Mucosa of descending colon (tissue), 3 donors: ENCODE data around the gene TBP. TPM values are rescaled to one million over a fixed set of nuclear protein-coding genes. Genes with fewer than 3 reads are reported as not detected.

Experiments
- ATAC-seq: fragments of 200-7000 bp; cut with Tn5 transposase; one replicate; pipeline ENCODE4 v1.9.1; 2020; ENCODE audit warnings: mild to moderate bottlenecking, moderate library complexity
- DNase-seq, 3 donors: peaks; one replicate each; pipeline ENCODE4 v3.0.0-alpha.2; 2020
- H3K36me3 ChIP-seq: fragments of 200-600 bp; one replicate; pipeline ENCODE4 v1.8.0; 2021; ENCODE audit warnings: low read depth, mild to moderate bottlenecking
- H3K4me1 ChIP-seq: fragments of 200-600 bp; one replicate; pipeline ENCODE4 v1.8.0; 2021; ENCODE audit warnings: low read depth, mild to moderate bottlenecking
- H3K4me3 ChIP-seq: fragments of 200-600 bp; one replicate; pipeline ENCODE4 v1.8.0; 2021; ENCODE audit warnings: mild to moderate bottlenecking
- H3K9me3 ChIP-seq: fragments of 200-600 bp; one replicate; pipeline ENCODE4 v1.8.0; 2021; ENCODE audit warnings: mild to moderate bottlenecking
- CTCF ChIP-seq: fragments of 200-600 bp; IDR thresholded peaks from one replicate; pipeline ENCODE4 v1.8.0; 2022; ENCODE audit warnings: antibody characterized with exemption, mild to moderate bottlenecking
- intact Hi-C, 2 donors: fragments of 100-400 bp; cut with DNase I in 1 of 2; cut with micrococcal nuclease in 1 of 2; formaldehyde crosslinking; loops; one replicate each; pipeline versions ENCODE4 v1.11.0 to v1.11.1; 2022; cut with DNase I, micrococcal nuclease
- total RNA-seq, 3 donors: library from RNA; stranded (reverse); fragmentation: NEBNext Ultra II Directional in 2 of 3; extraction: Animal tissue kit (Norgen Biotek cat#: 25700) in 2 of 3; gene quantifications; one replicate each; pipeline versions ENCODE4 v1.2.1 to v1.2.4, GENCODE V29; 2021 to 2023
- donor health status: DM: no; HTN: no; CAD: no; lungs with moderate emphysema.
- donor health status: DM: no; HTN: no; CAD: no.
- donor health status: DM: no; HTN: yes; CAD: no.

Gene TBP
- total RNA-seq, 3 donors from 2014 or later, result 12.9 to 15.1 (median 13.4) TPM

- intact Hi-C loops, result no loop called here
- TF ChIP-seq CTCF, result no peak
- DNase-seq (no peak), ATAC-seq (no peak)
- no peaks in the 10 kb centered on the region for H3K9me3 ChIP-seq
- H3K4me1 ChIP-seq, result no peaks in the 10 kb centered on the region
- H3K36me3 ChIP-seq, result no peaks in the 10 kb centered on the region
- no peak overlapping the region for H3K4me3 ChIP-seq
These were observed 44.5 kb upstream of the TBP start for GRCh38 chr6:170509723-170510018.

- no peaks in the 10 kb centered on the region for H3K9me3 ChIP-seq
- DNase-seq (no peak), ATAC-seq (no peak)
- intact Hi-C loops, result no loop called here
- no peak overlapping the region for H3K4me3 ChIP-seq
- TF ChIP-seq CTCF, result no peak
- H3K4me1 ChIP-seq, result no peaks in the 10 kb centered on the region
- no peaks in the 10 kb centered on the region for H3K36me3 ChIP-seq
These were observed 43.5 kb upstream of the TBP start for GRCh38 chr6:170510631-170511030.

- no peak for ATAC-seq
- Histone ChIP-seq H3K36me3 (no peaks in the 10 kb centered on the region), H3K4me3 (no peak overlapping the region), H3K4me1 (no peaks in the 10 kb centered on the region), H3K9me3 (no peaks in the 10 kb centered on the region)
- DNase-seq, result no peak
- intact Hi-C loops, result no loop called here
- no peak for TF ChIP-seq CTCF
These were observed 41.9 kb upstream of the TBP start for GRCh38 chr6:170512249-170512648.

DNA sequence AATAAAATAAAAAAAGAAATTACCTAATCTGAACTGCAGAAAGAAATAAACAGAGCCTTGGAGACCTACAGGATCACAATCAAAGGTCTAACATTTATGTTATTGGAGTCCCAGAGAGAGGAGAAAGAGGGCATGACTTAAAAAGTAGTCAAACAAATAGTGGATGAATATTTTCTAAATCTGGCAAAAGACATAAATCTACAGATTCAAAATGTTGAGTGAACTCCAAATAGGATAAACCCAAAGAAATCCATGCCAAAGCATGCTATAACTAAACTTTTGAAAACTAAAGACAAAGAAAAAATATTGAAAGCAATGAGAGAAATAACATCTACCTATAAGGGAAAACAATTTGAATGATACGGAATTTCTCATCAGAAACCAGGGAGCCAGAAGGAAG is 39.3 kb upstream of the TBP start:
- ATAC-seq, result no peak
- no peak for TF ChIP-seq CTCF
- Histone ChIP-seq H3K36me3 (no peaks in the 10 kb centered on the region), H3K4me1 (no peaks in the 10 kb centered on the region), H3K9me3 (no peaks in the 10 kb centered on the region), H3K4me3 (no peak overlapping the region)
- no peak for DNase-seq
- intact Hi-C loops, result no loop called here

GRCh38 chr6:170516783-170517616 is 37.2 kb upstream of the TBP start:
- peak; percentile 50 for TF ChIP-seq CTCF
- Histone ChIP-seq H3K4me1 (no peaks in the 10 kb centered on the region), H3K9me3 (no peaks in the 10 kb centered on the region), H3K36me3 (no peaks in the 10 kb centered on the region), H3K4me3 (no peak overlapping the region)
- intact Hi-C loops, result no loop called here
- ATAC-seq, result peak; percentile 86
- peak in 2 of 3 donors; percentile 33 to 65 for DNase-seq
